IPS-NIHi7 (cell line): ENCODE results near the gene TOP2B.

Experiments used
- DNase-seq: peaks from one replicate; pipeline ENCODE4 v3.0.0; 2012; ENCODE audit warnings: mixed read lengths; ENCODE audit errors: extremely low spot score

TOP2B gene

DNA sequence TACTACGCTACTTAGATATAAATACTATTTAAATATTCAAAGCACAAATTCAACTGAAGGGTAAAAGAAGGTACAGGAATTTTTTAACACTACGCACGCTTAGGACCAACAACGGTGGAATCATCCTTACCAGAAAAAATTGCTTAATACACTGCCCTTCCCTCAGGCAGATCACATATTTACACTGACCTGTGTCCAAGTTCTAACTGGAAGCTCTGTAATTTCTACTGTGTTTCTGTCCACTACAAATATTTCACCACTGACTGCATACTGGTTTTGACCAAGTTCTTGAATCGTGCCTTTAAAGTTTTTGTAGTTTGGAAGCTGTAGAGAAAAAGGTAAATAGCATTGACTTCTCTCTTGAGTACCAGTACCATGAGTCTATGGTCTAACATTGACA lies 44.2 kb downstream of the TOP2B start:
- no peak for DNase-seq

DNA sequence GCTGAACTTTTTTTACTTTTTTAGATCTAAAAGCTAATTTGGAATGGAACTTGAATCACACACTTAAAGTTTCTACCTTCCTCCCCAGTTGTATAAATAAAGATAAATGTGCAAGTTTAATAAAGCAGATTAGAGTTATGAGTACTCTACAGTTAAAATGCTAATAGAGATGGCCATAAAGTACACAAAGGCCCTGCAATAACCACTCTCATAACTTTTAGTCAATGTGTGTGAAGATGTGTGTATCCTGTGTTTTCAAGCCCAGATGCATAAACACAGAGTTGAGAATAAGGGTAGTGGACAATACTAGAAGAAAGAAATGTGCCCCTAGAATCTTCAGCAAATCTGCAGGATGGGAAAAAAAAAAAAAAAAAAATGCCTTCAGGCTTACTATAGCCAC lies 45.3 kb downstream of the TOP2B start:
- DNase-seq = no peak

- no peak for DNase-seq
These were observed 46.7 kb downstream of the TOP2B start for GRCh38 chr3:25618028-25618427.

DNA sequence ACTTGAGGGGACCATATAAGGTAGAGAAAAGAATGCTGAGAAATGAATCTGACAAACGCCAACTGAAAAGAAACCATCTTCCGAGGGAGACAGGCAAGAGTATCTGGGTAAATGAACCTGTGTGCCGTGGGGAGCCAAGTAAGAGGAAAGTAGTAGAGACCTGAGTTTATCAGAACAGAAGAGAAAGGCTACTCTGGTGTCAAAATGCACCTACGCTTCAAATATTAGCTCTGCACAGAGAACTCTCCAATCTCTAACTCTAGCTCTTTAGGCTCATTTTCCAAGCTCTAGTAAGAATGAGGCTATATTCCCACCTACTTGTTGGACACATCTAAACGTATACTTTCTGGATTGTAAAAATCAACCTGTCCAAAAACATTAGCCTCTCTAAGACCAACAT lies 53.5 kb downstream of the TOP2B start:
- DNase-seq = no peak

DNA sequence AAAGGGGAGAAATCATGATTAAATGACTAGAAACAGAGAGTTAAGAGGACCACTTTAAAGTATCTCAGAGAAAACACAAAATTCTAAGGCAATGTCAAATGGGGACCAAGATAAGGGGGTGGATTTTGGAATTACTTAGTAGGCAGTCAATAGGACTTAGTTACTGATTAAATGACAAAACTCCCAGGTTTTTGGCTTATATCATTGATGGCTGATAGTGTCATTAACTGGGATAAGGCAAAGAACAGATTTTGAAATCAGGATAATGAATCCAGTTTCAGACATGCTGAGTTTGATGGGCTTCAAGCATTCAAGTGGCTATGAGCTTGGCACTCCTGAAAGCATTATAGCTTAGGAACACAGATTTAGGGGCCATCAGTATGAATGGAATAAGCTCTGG lies 53.9 kb downstream of the TOP2B start:
- DNase-seq = no peak

GRCh38 chr3:25610167-25610566 lies 54.5 kb downstream of the TOP2B start:
- no peak for DNase-seq

DNA sequence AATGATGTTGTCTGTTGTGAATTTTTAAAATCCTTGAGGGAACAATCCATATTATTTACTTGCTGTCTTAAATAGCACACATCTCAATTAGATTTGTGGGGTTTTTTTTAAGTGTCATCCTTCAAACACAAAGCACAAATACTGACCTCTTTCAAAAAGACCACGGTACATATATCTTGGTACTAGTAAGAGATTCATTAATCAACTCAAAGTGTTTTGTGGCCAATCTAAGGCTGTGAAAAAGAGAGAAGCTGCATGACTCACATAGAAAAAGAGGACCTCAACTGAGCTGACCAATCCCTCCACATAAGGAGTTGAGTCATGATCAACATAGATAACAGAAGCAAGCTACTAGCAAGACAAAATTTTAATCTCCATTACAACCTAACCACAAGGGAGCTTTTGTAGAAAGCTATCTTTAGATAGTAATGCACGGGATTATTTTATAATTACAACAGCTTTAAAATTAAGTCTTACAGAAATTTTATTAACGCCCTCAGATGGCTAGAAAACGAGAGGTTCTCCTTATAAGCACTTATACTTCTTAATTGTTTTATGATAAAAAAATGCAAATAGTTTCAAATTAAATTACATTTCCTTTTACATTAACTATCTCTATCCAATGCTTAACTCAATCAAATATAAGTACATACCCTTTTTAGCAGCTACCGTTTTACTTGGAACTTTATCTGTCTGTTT lies 60.5 kb downstream of the TOP2B start:
- no peak for DNase-seq

DNA sequence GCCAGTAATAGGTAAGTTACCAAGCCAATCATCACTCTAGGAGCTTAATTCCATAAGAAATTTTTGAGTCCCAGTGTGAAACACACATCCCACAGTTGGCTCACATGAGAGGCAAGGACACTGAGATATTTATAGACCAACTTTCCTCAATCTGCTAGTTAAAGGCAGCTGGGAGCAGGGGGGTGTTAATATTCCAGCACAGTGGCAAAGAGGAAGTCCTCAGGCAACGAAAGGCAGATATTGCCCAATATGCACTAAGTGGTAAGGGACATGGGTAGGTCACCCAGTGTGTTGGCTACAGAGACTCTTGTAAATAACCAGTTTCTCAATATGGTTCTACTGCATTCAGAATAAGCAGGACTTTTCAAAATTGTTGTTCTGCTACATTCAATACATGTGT lies 61.0 kb downstream of the TOP2B start:
- no peak for DNase-seq

DNA sequence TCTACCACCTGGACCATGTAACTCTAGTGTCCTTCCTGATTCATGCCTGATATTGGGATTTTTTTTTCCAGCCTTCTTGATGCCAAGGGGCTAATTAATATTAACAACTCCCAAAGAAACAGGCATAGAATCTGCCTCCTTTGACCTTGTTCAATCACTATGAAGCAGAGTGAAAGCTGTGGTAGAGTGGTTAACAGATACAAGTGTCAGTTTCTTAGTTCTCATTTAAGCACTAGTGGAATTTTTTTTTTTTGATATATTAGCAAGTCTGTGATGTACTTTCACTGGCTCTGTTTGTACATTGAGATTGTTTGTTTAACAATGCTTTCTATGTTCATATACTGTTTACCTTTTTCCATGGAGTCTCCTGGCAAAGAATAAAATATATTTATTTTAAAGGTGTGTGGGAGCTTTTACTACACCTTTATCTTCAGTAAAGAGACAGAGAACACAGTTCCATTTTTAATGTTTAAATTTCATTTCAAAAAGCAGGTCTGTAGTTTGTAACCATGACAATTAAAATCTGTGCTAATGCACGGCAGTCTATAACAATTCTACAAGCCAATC lies 67.1 kb downstream of the TOP2B start:
- DNase-seq = no peak

DNA sequence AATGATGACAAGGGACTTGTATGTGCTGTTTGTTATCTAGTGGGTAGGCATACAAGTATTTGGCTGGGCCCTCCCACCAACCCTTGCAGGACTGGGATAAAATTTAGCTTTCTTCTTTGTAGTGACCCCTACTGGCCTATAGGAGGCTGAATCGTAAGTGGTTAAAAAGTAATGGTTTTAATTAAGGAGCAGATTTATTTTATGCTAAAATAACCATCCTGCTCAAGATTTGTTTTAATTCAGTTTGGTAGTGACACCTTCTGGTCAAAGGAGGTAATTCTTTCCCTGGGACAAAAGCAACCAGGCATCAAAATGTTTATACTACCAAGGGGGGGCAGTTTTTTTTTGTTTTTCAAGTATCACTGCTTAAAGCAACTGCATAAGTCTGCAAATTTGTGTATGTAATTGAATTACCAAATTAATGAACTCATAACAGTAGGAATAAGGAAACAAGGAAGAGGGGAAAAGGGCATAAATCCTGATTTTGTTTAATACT lies 70.7 kb downstream of the TOP2B start:
- DNase-seq = peak; percentile 39

DNA sequence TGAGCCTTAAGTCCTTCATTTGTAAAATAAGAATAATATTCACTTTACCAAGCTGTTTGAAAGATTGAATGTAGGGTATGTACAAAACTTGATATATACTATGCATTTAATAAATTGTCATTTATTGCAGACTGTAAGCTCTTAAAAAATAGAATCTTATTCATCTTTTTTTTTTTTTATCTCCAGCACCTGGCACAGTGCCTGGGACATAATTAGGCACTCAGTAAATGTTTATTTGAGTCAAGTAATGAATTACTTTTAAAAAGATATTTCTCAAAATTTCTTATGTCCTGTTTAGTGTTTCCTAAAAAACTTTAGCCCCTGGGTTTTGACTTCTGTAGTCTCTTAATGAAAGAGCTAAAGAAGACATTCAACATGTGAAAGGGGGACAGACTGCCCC lies 71.7 kb downstream of the TOP2B start:
- DNase-seq = no peak

DNA sequence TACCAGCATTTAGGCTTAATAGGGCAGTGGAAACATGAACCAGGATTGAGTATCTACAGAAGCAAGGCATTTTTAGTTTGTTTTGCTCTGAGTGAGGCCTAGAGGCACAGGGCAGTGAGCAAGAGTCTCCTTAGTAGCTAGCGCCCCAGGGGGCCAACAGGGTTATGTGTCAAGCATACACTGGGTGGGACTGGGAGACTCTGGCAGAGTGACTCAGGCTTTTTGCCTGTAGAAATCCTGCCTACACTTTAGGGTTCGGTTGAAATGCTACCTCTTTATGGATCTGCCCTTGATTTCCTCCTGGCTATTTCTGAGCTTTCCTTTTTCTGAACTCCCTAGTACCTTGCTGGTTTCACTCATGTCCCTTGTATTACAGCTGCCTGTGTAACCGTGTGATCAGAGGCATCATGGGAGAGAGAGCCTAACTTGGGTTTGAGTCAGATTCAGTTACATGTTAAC lies 72.2 kb downstream of the TOP2B start:
- DNase-seq = peak; percentile 34

DNA sequence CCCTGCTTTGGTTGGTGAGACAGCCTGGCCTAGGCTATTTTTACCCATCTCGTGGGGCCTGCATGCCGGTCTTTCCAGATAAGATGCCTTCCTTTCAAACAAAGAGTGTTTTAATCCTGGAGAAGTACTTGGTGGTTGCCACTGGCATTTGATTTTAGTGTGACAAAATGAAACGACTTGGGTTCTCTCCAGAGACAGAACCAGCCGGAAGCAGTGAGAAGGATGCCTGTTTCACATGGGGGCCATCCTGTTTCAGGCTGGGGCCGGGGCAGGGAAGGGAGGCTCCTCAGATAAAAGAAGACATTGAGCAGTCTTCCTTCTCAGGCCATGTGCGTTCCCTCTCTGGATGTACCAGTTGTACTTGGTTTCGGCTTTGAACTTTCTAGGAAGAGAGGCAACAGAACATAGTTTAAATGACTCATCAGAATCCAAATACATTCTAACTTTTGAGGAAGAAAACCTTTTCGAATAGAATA lies 74.9 kb downstream of the TOP2B start:
- no peak for DNase-seq

DNA sequence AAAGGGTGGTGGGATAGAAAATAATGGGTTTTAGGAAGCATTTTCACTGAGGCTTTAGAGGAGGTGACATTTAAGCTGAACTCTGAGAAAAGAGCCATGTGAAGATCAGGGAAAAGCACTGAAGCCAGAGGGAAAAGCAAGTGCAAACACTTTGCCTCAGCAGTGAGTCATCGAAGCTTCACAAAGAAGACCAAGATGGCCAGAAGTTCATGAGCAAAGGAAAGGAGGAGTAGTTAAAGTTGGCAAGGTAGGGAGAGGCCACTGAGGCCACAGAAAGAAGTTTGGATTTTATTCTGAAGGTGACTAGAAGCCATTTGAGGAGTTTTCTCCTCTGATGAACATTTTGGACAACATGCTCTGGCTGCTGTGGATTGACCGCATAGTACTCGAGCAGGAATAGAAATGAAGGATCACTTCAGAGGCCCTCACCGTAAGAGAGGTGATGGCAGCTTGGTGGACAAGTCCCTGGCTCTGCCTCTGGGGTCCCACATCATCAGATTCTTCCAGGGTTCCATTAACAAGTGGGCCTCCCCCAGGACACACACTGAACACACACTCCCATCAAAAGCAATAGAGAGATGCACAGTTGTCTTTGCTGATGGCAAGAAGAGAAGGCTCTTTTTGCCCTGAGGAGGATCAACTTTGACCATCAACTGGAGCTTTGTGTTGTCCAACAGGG lies 75.5 kb downstream of the TOP2B start:
- no peak for DNase-seq

DNA sequence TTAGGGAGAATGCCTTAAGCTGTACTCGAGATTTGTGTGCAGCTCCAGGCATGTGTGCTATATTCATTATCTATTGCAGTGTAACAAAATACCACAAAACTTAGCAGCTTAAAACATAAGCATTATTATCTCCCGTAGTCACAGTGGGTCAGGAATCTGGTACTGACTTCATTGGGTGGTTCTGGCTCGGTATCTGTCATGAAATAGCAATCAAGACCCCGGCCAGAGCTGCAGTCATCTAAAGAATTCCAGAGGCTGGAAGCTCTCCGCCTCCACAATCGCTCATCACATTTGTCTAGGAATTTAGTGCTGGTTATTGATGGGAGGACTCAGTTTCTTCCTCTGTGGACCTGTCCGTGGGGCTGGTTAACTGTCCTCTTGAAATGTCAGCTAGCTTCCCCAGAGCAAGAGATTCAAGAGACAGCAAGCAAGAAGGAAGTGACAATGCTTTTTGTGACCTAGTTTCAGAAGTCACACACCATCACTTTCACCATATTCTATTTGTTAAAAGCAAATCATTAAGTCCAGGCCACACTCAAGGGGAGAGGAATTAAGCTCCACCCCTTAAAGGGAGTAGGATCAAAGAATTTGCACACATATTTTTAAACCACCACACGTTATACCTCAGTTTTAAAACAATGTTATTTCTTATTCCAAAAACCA lies 76.1 kb downstream of the TOP2B start:
- DNase-seq = no peak

DNA sequence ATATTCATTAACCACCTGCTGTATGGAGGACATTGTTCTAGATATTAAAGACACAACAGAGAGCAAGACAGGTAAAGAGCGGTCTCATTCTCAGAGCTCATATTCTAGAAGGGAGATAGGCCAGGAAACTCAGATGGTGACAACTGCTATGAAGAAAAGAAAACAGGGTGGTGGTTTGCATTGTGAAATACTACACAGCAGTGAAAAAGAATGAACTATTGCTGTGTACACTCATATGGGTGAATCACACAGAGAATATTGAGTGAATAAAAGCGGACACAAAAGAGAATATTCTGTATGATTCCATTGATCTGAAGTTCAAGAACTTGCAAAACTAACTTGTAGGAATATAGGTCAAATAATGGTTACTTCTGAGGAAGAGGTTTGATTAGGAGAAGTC lies 76.7 kb downstream of the TOP2B start:
- DNase-seq = no peak

DNA sequence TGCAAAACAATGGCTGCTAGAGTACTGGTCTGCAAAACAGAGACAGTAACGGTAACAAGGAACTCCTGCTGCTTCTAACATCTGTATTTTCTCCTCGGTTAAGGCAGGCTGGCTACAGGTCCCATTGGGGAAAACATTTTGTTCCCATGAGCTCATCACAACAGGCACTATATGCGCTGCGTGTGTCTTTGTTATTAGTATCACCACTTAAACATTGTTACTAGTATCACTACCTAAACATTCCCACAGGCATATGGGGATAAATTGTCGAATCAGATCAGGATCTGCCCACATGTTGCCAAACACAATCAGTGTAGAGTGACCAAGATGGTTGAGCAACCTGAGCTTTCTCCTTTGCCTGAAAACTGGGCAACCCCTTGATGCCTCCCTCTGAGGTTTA lies 77.2 kb downstream of the TOP2B start:
- no peak for DNase-seq

DNA sequence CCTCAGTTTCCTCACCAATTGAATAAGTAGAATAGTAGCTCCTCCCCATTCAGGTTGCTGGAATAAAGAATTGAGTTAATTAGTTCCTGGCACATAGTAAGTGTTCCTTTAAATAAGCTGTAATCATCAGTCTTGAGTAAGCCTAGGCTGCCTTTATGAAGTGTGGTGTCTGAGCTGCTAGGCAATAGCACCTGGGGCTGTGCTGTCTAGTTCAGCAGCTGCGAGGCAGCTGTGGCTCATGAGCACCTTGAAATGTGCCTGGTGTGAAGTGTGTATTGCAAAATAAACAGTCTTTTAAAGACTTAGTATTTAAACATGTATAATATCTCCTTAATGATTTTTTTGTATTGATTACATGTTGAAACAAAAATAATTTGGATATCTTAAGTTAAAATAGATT lies 77.6 kb downstream of the TOP2B start:
- DNase-seq = no peak

DNA sequence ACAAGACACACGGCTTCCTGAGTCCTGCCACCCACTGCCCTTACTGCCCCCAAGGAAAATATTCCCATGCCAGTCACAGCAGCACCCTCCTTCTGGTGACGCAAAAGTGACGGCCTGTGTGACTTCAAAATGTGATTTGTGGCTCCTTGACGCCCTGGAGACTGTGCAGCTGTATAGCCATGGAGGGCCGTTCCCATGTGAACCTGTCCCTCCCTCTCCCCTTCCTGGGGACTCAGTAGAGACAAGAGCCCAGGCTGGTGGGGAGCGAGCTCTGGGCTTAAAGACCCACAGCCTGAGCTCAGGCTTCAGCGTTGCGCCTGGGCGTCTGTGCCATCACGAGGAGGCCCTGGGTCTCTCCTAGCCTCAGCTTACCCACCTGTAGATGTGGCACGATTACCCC lies 78.2 kb downstream of the TOP2B start:
- no peak for DNase-seq

DNA sequence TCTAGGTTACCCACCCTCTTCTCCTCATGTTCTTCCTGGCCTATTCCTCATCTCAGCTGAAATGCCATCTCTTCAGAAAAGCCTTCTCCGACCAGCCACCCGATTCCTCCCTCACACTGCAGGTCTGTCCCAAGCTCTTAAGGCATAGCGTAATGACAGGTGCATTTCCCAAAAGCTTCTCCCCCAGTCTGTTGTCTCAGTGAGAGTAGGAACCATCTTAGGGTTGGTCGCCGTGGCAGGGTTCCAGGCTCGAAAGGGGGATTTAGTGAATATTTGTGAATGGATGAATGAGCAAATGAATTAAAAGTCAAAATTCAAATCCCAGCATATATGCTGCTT lies 78.6 kb downstream of the TOP2B start:
- no peak for DNase-seq

GRCh38 chr3:25585361-25586166 lies 79.1 kb downstream of the TOP2B start:
- DNase-seq = no peak
